ENCODE results near the gene SLC16A2.

The SLC16A2 gene

DNA sequence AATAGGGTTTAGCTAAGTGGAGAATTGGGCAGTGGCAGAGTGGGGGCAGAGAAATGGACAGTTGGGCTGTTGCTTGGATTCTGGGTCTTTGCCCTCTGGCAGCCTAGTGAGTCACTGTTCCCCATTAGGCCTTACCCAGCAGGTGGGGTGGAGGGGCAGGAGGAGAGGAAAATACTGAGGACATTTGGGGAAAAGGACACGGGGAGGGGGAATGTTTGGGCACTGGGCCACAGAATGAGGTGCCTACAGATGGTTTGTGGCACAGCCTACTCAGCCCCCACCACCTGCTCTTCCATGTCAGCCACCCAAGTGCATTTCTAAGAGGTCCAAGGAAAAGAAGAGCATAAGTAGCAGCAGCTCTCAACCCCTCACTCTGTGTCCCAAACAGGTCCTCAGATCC is 13.0 kb downstream of the SLC16A2 start:
- TF ChIP-seq POLR2A (IDR thresholded peaks at IDR 0.05; ENCODE audit: extremely low read depth, insufficient read length), result no peak
- H3K4me3 ChIP-seq (ENCODE audit: low read depth, low read length), result no peak overlapping the region
- DNase-seq (ENCODE audit: low read depth), result no peak

DNA sequence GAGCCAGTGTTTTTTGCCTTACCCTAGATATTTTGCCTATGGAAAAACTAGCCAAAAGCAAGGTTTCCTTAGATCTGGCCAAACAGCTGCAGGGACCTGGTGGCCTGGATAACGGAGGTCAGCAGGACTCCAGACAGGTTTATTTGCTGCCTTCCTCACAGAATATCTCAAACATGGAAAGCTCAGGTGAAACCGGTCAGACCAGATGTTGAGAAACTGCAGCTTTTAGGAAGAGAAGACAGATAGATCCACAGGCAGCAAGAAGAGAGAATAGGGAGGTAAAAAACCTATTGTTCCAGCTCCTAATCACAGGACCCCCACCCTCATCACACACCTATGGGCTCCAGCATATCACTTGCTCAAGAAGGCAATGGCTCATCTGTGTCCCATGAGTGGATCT is 16.2 kb downstream of the SLC16A2 start:
- DNase-seq (ENCODE audit: low read depth), result no peak
- no peak overlapping the region for H3K4me3 ChIP-seq (ENCODE audit: low read depth, low read length)
- TF ChIP-seq POLR2A (IDR thresholded peaks at IDR 0.05; ENCODE audit: extremely low read depth, insufficient read length), result no peak
- TF ChIP-seq, protein P1, sequence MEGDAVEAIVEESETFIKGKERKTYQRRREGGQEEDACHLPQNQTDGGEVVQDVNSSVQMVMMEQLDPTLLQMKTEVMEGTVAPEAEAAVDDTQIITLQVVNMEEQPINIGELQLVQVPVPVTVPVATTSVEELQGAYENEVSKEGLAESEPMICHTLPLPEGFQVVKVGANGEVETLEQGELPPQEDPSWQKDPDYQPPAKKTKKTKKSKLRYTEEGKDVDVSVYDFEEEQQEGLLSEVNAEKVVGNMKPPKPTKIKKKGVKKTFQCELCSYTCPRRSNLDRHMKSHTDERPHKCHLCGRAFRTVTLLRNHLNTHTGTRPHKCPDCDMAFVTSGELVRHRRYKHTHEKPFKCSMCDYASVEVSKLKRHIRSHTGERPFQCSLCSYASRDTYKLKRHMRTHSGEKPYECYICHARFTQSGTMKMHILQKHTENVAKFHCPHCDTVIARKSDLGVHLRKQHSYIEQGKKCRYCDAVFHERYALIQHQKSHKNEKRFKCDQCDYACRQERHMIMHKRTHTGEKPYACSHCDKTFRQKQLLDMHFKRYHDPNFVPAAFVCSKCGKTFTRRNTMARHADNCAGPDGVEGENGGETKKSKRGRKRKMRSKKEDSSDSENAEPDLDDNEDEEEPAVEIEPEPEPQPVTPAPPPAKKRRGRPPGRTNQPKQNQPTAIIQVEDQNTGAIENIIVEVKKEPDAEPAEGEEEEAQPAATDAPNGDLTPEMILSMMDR (IDR thresholded peaks at IDR 0.05; ENCODE audit: low read depth, low read length), result no peak

DNA sequence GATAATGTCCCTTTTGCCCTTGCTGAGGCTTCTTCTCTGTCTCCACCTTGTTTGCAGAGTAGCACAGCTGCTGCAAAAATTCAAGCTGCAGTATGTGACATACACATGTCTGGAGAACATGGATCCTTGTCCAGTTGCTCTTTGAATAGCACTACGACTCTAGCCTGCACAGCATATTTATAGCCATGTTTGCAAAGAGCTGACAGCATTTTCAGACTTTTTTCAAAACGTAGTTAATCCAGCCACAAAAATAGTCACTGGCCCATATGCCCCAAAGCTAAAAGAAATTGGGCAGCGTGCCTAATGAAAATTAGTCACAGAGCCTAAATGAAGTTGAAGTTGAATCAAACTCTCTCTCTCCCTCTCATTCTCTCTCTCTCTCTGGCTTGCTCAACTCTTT is 17.5 kb downstream of the SLC16A2 start:
- no peak for DNase-seq (ENCODE audit: low read depth)
- no peak overlapping the region for H3K4me3 ChIP-seq (ENCODE audit: low read depth, low read length)
- TF ChIP-seq, protein P1 (IDR thresholded peaks at IDR 0.05; ENCODE audit: low read depth, low read length), result no peak
- TF ChIP-seq POLR2A (IDR thresholded peaks at IDR 0.05; ENCODE audit: extremely low read depth, insufficient read length), result no peak
- TF ChIP-seq, protein P2, sequence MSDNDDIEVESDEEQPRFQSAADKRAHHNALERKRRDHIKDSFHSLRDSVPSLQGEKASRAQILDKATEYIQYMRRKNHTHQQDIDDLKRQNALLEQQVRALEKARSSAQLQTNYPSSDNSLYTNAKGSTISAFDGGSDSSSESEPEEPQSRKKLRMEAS (IDR thresholded peaks at IDR 0.05; ENCODE audit: low read depth, low read length), result no peak
- TF ChIP-seq MYC (IDR thresholded peaks at IDR 0.05; ENCODE audit: low read depth, low read length), result no peak

DNA sequence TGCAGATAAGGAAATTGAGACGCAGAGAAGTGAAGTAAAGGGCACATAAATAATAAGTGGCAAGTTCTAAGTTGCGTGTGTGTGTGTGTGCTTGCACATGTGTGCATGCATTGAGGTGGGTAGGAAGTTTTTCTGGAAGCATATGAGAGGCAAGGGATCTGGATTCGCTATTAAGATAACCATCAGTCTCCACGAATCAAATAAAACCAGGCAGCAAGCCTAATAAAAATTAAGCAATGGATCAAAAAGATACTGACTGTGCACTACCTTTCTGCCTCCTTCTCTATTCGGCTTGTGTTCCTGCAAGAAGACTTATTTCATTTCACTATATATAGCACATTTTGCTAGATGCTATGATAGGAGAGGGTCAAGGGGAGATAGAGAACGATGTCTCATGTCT is 23.8 kb downstream of the SLC16A2 start:
- TF ChIP-seq, protein P1 (IDR thresholded peaks at IDR 0.05; ENCODE audit: low read depth, low read length), result no peak
- TF ChIP-seq MYC (IDR thresholded peaks at IDR 0.05; ENCODE audit: low read depth, low read length) (no peak), POLR2A (IDR thresholded peaks at IDR 0.05; ENCODE audit: extremely low read depth, insufficient read length) (no peak)
- TF ChIP-seq, protein P2 (IDR thresholded peaks at IDR 0.05; ENCODE audit: low read depth, low read length), result no peak
- no peak overlapping the region for H3K4me3 ChIP-seq (ENCODE audit: low read depth, low read length)
- DNase-seq (ENCODE audit: low read depth), result no peak

DNA sequence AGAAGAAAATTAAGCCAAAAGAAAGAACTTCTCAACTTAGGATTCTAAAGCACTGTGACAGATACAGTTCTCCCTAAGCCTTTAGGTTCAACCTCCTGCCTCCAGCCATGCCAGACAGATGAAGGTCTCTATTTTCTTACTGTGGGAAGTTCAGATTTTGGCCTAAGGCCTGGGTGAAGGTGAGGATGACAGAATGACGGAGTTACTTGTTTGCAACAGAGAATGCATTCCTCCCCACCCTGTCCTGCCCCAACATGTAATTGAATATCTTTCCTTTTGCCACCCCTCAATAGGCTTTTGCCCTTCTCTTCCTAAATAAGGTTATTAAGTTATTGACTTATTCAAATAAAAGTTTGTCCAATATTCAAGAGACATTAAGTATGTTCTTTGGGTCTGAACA is 25.6 kb downstream of the SLC16A2 start:
- TF ChIP-seq POLR2A (IDR thresholded peaks at IDR 0.05; ENCODE audit: extremely low read depth, insufficient read length) (no peak), MYC (IDR thresholded peaks at IDR 0.05; ENCODE audit: low read depth, low read length) (no peak)
- TF ChIP-seq, protein P2 (IDR thresholded peaks at IDR 0.05; ENCODE audit: low read depth, low read length), result no peak
- TF ChIP-seq, protein P1 (IDR thresholded peaks at IDR 0.05; ENCODE audit: low read depth, low read length), result no peak
- no peak overlapping the region for H3K4me3 ChIP-seq (ENCODE audit: low read depth, low read length)
- no peak for DNase-seq (ENCODE audit: low read depth)

DNA sequence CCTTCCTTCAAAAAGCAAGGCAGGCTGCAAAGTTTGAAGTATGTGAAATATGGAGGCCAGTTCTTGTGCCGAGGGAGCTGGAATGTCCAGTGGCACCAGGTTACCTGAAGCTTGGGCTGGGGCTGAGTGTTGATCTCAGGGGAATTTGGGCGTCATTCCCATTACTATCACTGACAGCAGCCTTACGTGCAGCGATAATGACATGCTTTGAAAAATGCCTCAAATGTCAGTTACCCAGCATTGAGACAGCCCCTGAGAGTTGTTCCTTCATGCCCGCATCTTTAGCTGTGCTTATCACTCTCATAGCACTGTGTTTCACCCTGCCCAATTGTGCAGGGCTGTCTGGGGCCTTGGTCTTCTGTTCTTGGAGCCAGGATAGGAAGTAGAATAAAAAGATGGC is 27.4 kb downstream of the SLC16A2 start:
- no peak for TF ChIP-seq MYC (IDR thresholded peaks at IDR 0.05; ENCODE audit: low read depth, low read length)
- no peak for TF ChIP-seq POLR2A (IDR thresholded peaks at IDR 0.05; ENCODE audit: extremely low read depth, insufficient read length)
- TF ChIP-seq, protein P1 (IDR thresholded peaks at IDR 0.05; ENCODE audit: low read depth, low read length), result no peak
- TF ChIP-seq, protein P2 (IDR thresholded peaks at IDR 0.05; ENCODE audit: low read depth, low read length), result no peak
- no peak for DNase-seq (ENCODE audit: low read depth)
- no peak overlapping the region for H3K4me3 ChIP-seq (ENCODE audit: low read depth, low read length)
